HepG2 (cell line): ENCODE data around the gene TRMT1. TPM values are rescaled to one million over a fixed set of nuclear protein-coding genes. Genes with fewer than 3 reads are reported as not detected.

Source experiments
- DMTF1 ChIP-seq: sonication (generic); formaldehyde crosslinking; IDR thresholded peaks from 2 replicates; pipeline ENCODE4 v1.4.0; 2020; ENCODE audit warnings: mild to moderate bottlenecking, missing genetic modification reagents
- HIVEP1 ChIP-seq: sonication (generic); formaldehyde crosslinking; IDR thresholded peaks from 2 replicates; pipeline ENCODE4 v1.4.0; 2020; ENCODE audit warnings: mild to moderate bottlenecking, missing genetic modification reagents
- HNF4A ChIP-seq: sonication (generic); formaldehyde crosslinking; IDR thresholded peaks from 2 replicates; pipeline ENCODE4 v1.4.0; 2020; ENCODE audit warnings: missing genetic modification reagents
- RARG ChIP-seq: sonication (generic); formaldehyde crosslinking; IDR thresholded peaks from 2 replicates; pipeline ENCODE4 v1.4.0; 2020; ENCODE audit warnings: low read depth, mild to moderate bottlenecking, missing genetic modification reagents
- RBM39 ChIP-seq: fragments of 200-400 bp; formaldehyde crosslinking; IDR thresholded peaks from one replicate; pipeline ENCODE4 v1.6.1; 2018; ENCODE audit warnings: antibody characterized with exemption, mild to moderate bottlenecking, low read depth, low read length; ENCODE audit not compliant: poor library complexity, severe bottlenecking
- ZNF609 ChIP-seq: sonication (generic); formaldehyde crosslinking; IDR thresholded peaks from 2 replicates; pipeline ENCODE4 v1.4.0; 2020; ENCODE audit warnings: mild to moderate bottlenecking, missing genetic modification reagents, borderline replicate concordance
- ZNF773 ChIP-seq: sonication (generic); formaldehyde crosslinking; IDR thresholded peaks from 2 replicates; pipeline ENCODE4 v1.4.0; 2020; ENCODE audit warnings: missing genetic modification reagents, borderline replicate concordance
- ZNF883 ChIP-seq: sonication (generic); formaldehyde crosslinking; IDR thresholded peaks from 2 replicates; pipeline ENCODE4 v1.5.1; 2020; ENCODE audit warnings: mild to moderate bottlenecking, missing genetic modification reagents; ENCODE audit errors: not compliant biosample characterization
- polyA plus RNA-seq, 8 experiments: library from polyadenylated mRNA; depleted of rRNA in 3 of 8; stranded (reverse) in 7 of 8; unstranded in 1 of 8; fragments of >200 nt; fragmentation: Illumina TruSeq in 4 of 8; extraction: Trizol in 4 of 8; gene quantifications; 2 replicates each; pipeline versions ENCODE4 v1.2.1 to v1.2.3, GENCODE V29; 2011 to 2016; ENCODE audit warnings: low read depth in 4 of 8, missing spikeins in 1 of 8, mixed read lengths in 1 of 8; ENCODE audit not compliant: insufficient read depth in 1 of 8
- total RNA-seq, 5 experiments: library from RNA; depleted of rRNA; stranded (reverse); fragments of >200 nt; fragmentation: Illumina TruSeq; extraction: Trizol; gene quantifications; 2 replicates each; pipeline ENCODE4 v1.2.3, GENCODE V29; 2016; ENCODE audit warnings: low read depth in 1 of 5
- TF ChIP-seq, protein P1 (sequence below): sonication (generic); formaldehyde crosslinking; IDR thresholded peaks from 2 replicates; pipeline ENCODE4 v1.8.0; 2022; ENCODE audit warnings: missing genetic modification reagents, mild to moderate bottlenecking, moderate library complexity, borderline replicate concordance
- TF ChIP-seq, protein P2 (sequence below): IDR thresholded peaks from 2 replicates; pipeline ENCODE4 v1.6.1; 2018; ENCODE audit warnings: missing genetic modification reagents
- TF ChIP-seq, protein P3 (sequence below): sonication (generic); formaldehyde crosslinking; IDR thresholded peaks from 2 replicates; pipeline ENCODE4 v1.8.1; 2023; ENCODE audit warnings: mild to moderate bottlenecking, missing genetic modification reagents

Gene TRMT1
- total and polyA plus RNA-seq, 2 of the 13 experiments (the other 11 are each of a cell fraction or from before 2014, with no cell fraction given), result 35.5 to 44.1 TPM

GRCh38 chr19:13128583-13128982, 12.0 kb upstream of the TRMT1 start (continued):
- no peak for TF ChIP-seq DMTF1
- TF ChIP-seq, protein P1, sequence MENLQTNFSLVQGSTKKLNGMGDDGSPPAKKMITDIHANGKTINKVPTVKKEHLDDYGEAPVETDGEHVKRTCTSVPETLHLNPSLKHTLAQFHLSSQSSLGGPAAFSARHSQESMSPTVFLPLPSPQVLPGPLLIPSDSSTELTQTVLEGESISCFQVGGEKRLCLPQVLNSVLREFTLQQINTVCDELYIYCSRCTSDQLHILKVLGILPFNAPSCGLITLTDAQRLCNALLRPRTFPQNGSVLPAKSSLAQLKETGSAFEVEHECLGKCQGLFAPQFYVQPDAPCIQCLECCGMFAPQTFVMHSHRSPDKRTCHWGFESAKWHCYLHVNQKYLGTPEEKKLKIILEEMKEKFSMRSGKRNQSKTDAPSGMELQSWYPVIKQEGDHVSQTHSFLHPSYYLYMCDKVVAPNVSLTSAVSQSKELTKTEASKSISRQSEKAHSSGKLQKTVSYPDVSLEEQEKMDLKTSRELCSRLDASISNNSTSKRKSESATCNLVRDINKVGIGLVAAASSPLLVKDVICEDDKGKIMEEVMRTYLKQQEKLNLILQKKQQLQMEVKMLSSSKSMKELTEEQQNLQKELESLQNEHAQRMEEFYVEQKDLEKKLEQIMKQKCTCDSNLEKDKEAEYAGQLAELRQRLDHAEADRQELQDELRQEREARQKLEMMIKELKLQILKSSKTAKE (CRISPR knock-in tag), result 0 out of 2 replicates have a peak, but pooled peaks have one; percentile 55
- no peak for TF ChIP-seq RARG (CRISPR knock-in tag)
- TF ChIP-seq ZNF773 (CRISPR knock-in tag), result no peak
- TF ChIP-seq ZNF883 (CRISPR knock-in tag), result no peak
- TF ChIP-seq, protein P2, sequence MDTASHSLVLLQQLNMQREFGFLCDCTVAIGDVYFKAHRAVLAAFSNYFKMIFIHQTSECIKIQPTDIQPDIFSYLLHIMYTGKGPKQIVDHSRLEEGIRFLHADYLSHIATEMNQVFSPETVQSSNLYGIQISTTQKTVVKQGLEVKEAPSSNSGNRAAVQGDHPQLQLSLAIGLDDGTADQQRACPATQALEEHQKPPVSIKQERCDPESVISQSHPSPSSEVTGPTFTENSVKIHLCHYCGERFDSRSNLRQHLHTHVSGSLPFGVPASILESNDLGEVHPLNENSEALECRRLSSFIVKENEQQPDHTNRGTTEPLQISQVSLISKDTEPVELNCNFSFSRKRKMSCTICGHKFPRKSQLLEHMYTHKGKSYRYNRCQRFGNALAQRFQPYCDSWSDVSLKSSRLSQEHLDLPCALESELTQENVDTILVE (CRISPR knock-in tag), result no peak
- 0 out of 2 replicates have a peak, but pooled peaks have one; percentile 40 for TF ChIP-seq ZNF609 (CRISPR knock-in tag)
- TF ChIP-seq HIVEP1 (CRISPR knock-in tag), result peak; percentile 56; the same call in 1 of the 2 replicates
- TF ChIP-seq HNF4A (CRISPR knock-in tag), result peak; percentile 94
- TF ChIP-seq, protein P3, sequence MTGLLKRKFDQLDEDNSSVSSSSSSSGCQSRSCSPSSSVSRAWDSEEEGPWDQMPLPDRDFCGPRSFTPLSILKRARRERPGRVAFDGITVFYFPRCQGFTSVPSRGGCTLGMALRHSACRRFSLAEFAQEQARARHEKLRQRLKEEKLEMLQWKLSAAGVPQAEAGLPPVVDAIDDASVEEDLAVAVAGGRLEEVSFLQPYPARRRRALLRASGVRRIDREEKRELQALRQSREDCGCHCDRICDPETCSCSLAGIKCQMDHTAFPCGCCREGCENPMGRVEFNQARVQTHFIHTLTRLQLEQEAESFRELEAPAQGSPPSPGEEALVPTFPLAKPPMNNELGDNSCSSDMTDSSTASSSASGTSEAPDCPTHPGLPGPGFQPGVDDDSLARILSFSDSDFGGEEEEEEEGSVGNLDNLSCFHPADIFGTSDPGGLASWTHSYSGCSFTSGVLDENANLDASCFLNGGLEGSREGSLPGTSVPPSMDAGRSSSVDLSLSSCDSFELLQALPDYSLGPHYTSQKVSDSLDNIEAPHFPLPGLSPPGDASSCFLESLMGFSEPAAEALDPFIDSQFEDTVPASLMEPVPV (CRISPR knock-in tag), result no peak
- no peak for TF ChIP-seq RBM39
